ENCODE measurements around the gene TMEM43. TPM values are rescaled to one million over a fixed set of nuclear protein-coding genes. Genes with fewer than 3 reads are reported as not detected.

The TMEM43 gene
- total RNA-seq, 1 donor from 2014 or later, result 71.4 TPM

- DNase-seq, result peak; percentile 99
Measured at GRCh38 chr3:14178247-14179113, 53.6 kb downstream of the TMEM43 start, which contains the start of the genes LSM3 and XPC. Gene LSM3 (plus strand): TSS chr3:14178817. CDS start chr3:14178861, 44 bp downstream. Gene XPC (minus strand): TSS chr3:14178601. CDS start chr3:14178568, 33 bp downstream.

DNA sequence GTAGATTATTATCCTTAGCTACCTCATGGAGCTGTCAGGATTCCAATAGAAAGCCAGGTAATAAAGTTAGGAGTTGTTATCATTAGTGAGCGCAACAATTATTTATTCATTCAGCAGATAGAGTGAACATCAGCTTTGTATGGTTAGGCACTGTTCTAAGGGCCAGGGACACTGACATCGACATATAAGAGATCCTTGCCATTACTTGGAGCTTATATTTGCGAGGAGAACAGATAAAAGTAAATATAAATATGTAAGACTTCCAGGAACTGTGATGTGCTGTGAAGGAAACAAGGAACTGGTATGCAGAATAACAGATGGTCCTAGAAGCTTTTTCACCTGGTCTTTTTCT lies 54.2 kb downstream of the TMEM43 start:
- no peak for DNase-seq

DNA sequence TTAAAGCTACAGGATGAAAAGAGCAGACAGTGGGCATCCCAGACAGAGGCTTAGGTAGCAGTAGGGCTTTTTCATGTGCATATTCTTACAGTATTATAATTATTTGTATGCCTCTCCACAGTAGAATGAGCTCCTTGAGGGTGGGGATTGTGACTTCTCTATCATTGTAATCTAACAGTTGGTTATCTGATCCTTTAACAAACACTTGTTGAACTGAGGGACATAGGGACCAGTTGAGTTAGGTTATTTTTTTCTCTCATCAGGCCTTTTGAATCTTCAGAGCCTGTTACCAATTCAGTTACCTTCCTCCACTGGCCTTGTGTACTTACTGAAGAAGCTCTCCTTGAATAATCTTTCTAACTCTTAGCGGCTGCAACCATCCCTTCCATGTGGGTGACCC lies 54.9 kb downstream of the TMEM43 start:
- DNase-seq, result no peak

- no peak for DNase-seq
Measured at GRCh38 chr3:14181253-14181652, 56.4 kb downstream of the TMEM43 start.

DNA sequence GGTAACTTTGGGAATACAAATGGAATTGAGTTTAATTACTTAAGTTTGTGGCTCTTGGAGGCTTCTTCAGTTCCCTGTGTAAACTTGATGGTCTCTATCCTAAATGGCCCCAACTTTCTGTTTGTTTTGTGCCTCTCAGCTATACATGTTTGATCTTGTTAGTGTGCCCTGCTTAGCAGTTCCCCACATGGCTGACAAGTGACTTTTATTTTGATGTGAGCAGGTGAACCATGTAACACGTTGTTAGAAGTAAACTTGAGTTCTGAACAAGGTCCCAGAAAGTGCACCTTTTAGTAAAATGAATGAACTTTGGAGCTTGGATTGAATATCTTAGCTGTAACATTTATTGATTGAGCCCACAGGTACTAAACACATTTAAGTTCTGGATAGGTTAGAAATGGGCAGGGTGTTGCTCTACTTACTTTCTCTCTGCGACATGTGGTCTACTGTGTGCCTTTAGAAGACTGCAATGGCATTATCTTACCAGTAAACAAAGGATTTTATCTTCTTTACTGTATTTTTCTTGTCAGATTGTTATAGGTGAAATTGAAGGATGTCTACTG lies 58.2 kb downstream of the TMEM43 start:
- DNase-seq, result no peak

DNA sequence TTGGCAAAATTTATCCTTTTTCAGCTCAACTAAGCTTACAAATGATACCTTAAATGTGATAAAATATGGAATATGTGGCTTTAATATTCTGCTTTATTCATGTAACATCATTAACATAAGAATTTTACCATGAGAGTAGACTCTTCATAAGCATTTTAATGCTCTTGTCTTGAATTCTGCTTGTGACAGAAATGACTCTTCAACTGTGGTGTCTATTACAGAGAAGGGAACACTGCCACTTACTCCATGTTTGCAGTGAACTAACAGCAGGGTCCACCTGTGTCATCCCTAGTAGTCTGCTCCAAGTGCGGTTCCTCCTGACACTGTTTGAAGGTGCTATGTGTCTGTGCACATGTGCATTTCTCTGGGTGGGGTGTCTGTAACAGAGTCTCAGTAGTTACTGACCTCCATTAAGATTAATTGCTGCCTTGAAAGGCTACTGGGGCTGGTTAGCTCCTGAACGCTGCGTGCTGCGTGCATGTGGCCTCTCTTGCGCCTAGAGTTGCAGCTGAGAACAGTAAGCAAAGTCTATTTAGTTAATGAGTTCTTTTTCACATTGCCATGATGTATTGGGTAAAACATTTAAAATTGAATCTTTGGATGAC lies 62.1 kb downstream of the TMEM43 start:
- DNase-seq, result no peak

- no peak for DNase-seq
Measured at GRCh38 chr3:14188041-14188754, 63.3 kb downstream of the TMEM43 start.

Other genes with a start within 250 kb of the TMEM43 start
- gene WNT7A, start 245.0 kb upstream of the TMEM43 start, total RNA-seq, result 0.59 TPM
- 8.1 TPM for gene CHCHD4, start 182 bp upstream of the TMEM43 start, total RNA-seq
- gene XPC, start 53.5 kb downstream of the TMEM43 start, total RNA-seq, result 18.5 TPM
- 7.6 TPM for gene LSM3, start 53.8 kb downstream of the TMEM43 start, total RNA-seq

Data from skin of body (tissue), 2 donors.